Activated CD4-positive, alpha-beta T cell treated with anti-CD3 and anti-CD28 coated beads, Interleukin-2, amount 10 ng/mL, durations not matched to agents 7 days and 5 days (primary cell): Measurements from ENCODE around the gene PPFIA2. TPM values are rescaled to one million over a fixed set of nuclear protein-coding genes. Genes with fewer than 3 reads are reported as not detected.

ENCODE experiments used
- CTCF ChIA-PET: fragments of 350-600 bp; sonication (Branson Sonifier 250); formaldehyde crosslinking; loops from one replicate; lab custom pipeline; 2021; ENCODE audit warnings: antibody characterized with exemption; lab: Charles Lee
- POLR2A ChIA-PET: fragments of 350-600 bp; sonication (Branson Sonifier 250); formaldehyde crosslinking; loops from one replicate; lab custom pipeline; 2021; ENCODE audit warnings: antibody characterized with exemption; lab: Charles Lee
- DNase-seq: peaks from one replicate; pipeline ENCODE4 v3.0.0-alpha.2; 2020
- H3K27ac Mint-ChIP-seq: one replicate; pipeline ENCODE4 v1.8.0; 2021; ENCODE audit warnings: mild to moderate bottlenecking, moderate library complexity, mixed read lengths
- H3K27me3 Mint-ChIP-seq: one replicate; pipeline ENCODE4 v1.8.0; 2021; ENCODE audit warnings: mixed read lengths
- H3K36me3 Mint-ChIP-seq: one replicate; pipeline ENCODE4 v1.8.0; 2021; ENCODE audit warnings: low read depth, mixed read lengths
- H3K4me1 Mint-ChIP-seq: one replicate; pipeline ENCODE4 v1.8.0; 2021; ENCODE audit warnings: mixed read lengths
- H3K4me3 Mint-ChIP-seq: one replicate; pipeline ENCODE4 v1.8.0; 2021; ENCODE audit warnings: mild to moderate bottlenecking, moderate library complexity, mixed read lengths
- H3K9me3 Mint-ChIP-seq: one replicate; pipeline ENCODE4 v1.8.0; 2021; ENCODE audit warnings: mixed read lengths
- total RNA-seq, 2 experiments: library from RNA; stranded (reverse); gene quantifications; one replicate each; pipeline ENCODE4 v1.2.3, GENCODE V29; 2021

The PPFIA2 gene
- total RNA-seq, 2 experiments from 2014 or later: not detected

DNA sequence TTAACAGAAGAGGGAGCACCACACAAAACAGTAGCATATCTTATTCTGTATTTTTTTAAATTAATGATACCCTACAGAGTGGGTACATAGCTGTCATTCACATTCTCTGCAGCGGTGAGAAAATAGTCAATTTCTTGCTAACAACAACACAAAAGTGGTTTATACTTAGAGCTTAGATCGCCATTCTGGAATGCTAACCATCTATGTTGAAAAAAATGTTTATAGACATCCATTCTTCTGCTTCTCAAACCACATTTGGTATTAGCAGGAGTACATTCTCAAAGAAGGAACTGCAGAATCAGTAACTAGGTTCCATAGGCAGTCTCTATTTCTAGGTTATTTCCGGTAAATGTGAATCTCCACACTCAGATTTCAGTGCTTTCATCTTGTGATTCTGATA is 185.9 kb downstream of the PPFIA2 start:
- H3K36me3 Mint-ChIP-seq: no peaks in the 10 kb centered on the region
- H3K27me3 Mint-ChIP-seq: no peaks in the 10 kb centered on the region
- CTCF ChIA-PET: no interaction called here
- no peak overlapping the region for H3K27ac Mint-ChIP-seq
- no peak overlapping the region for H3K4me3 Mint-ChIP-seq
- no peaks in the 10 kb centered on the region for H3K9me3 Mint-ChIP-seq
- no peaks in the 10 kb centered on the region for H3K4me1 Mint-ChIP-seq
- POLR2A ChIA-PET: no interaction called here
- DNase-seq: no peak

DNA sequence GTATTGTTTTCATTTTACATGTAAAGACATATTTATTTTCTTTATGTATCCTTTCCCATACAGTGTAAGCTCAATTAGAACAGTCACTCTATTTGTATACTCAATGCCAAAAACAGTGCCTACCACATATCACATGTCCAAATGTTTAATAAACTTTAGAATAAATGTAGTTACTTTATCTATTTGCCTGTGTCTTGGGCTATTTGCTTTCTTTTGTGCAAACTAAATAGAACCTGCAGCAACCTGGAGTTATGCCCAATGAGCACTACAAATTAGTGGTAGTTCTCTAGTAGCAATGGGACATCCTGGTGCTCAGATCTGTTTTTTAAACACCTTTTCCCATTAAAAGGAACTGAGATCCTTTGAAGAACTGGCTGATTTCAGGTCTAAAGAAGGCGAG is 186.7 kb downstream of the PPFIA2 start:
- no peaks in the 10 kb centered on the region for H3K4me1 Mint-ChIP-seq
- POLR2A ChIA-PET: no interaction called here
- no peaks in the 10 kb centered on the region for H3K36me3 Mint-ChIP-seq
- no peak overlapping the region for H3K27ac Mint-ChIP-seq
- no peaks in the 10 kb centered on the region for H3K9me3 Mint-ChIP-seq
- no peaks in the 10 kb centered on the region for H3K27me3 Mint-ChIP-seq
- CTCF ChIA-PET: no interaction called here
- no peak for DNase-seq
- H3K4me3 Mint-ChIP-seq: no peak overlapping the region

- no peaks in the 10 kb centered on the region for H3K27me3 Mint-ChIP-seq
- CTCF ChIA-PET: no interaction called here
- no peaks in the 10 kb centered on the region for H3K9me3 Mint-ChIP-seq
Observed at GRCh38 chr12:81570234-81570633, 188.9 kb downstream of the PPFIA2 start.

GRCh38 chr12:81564237-81564636 is 194.9 kb downstream of the PPFIA2 start:
- no peaks in the 10 kb centered on the region for H3K27me3 Mint-ChIP-seq
- no peak for DNase-seq
- H3K36me3 Mint-ChIP-seq: no peaks in the 10 kb centered on the region
- POLR2A ChIA-PET: no interaction called here
- H3K27ac Mint-ChIP-seq: no peak overlapping the region
- no peaks in the 10 kb centered on the region for H3K4me1 Mint-ChIP-seq
- H3K4me3 Mint-ChIP-seq: no peak overlapping the region
- H3K9me3 Mint-ChIP-seq: no peaks in the 10 kb centered on the region
- CTCF ChIA-PET: no interaction called here

More at GRCh38 chr12:81570234-81570633, 188.9 kb downstream of the PPFIA2 start:
- no peak overlapping the region for H3K4me3 Mint-ChIP-seq
- H3K36me3 Mint-ChIP-seq: no peaks in the 10 kb centered on the region
- H3K4me1 Mint-ChIP-seq: no peaks in the 10 kb centered on the region
- DNase-seq: no peak
- POLR2A ChIA-PET: no interaction called here
- H3K27ac Mint-ChIP-seq: no peak overlapping the region

GRCh38 chr12:81558031-81558430 is 201.1 kb downstream of the PPFIA2 start:
- CTCF ChIA-PET: no interaction called here
- Mint-ChIP-seq H3K4me3 (no peak overlapping the region), H3K4me1 (no peaks in the 10 kb centered on the region), H3K27ac (no peak overlapping the region), H3K9me3 (no peaks in the 10 kb centered on the region), H3K36me3 (no peaks in the 10 kb centered on the region), H3K27me3 (no peaks in the 10 kb centered on the region)
- POLR2A ChIA-PET: no interaction called here
- DNase-seq: no peak

- Mint-ChIP-seq H3K4me3 (no peak overlapping the region), H3K36me3 (no peaks in the 10 kb centered on the region), H3K27me3 (no peaks in the 10 kb centered on the region), H3K9me3 (no peaks in the 10 kb centered on the region), H3K27ac (no peak overlapping the region), H3K4me1 (no peaks in the 10 kb centered on the region)
- DNase-seq: no peak
- CTCF ChIA-PET: no interaction called here
- POLR2A ChIA-PET: no interaction called here
Observed at GRCh38 chr12:81546811-81547210, 212.3 kb downstream of the PPFIA2 start.

DNA sequence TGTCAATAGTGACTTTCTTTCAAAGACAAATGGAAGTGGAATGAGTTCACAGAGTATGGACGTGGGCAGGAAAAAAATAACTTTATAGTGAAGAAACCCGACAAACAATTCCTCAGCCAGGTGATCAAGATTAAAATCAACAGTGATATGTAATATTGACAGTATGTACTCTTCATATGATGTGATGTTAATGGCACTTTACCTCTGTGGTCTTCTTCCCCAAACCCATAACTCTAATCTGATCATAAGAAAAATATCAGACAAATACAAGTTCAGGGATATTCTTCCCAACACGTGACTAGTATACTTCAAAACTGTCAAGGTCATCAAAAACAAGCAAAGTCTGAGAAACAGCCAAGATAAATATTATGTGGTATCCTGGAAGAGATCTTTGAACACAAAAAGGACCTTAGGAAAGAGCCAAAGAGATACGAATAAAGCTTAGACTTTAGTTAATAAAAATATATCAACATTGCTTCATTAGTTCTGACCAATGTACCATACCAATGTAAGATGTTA is 215.5 kb downstream of the PPFIA2 start:
- H3K27me3 Mint-ChIP-seq: no peaks in the 10 kb centered on the region
- DNase-seq: no peak
- POLR2A ChIA-PET: no interaction called here
- H3K4me1 Mint-ChIP-seq: no peaks in the 10 kb centered on the region
- no peak overlapping the region for H3K4me3 Mint-ChIP-seq
- CTCF ChIA-PET: no interaction called here
- H3K9me3 Mint-ChIP-seq: no peaks in the 10 kb centered on the region
- no peaks in the 10 kb centered on the region for H3K36me3 Mint-ChIP-seq
- no peak overlapping the region for H3K27ac Mint-ChIP-seq

GRCh38 chr12:81542065-81543010 is 216.8 kb downstream of the PPFIA2 start:
- Mint-ChIP-seq H3K36me3 (no peaks in the 10 kb centered on the region), H3K27ac (no peak overlapping the region), H3K9me3 (no peaks in the 10 kb centered on the region), H3K4me3 (no peak overlapping the region), H3K4me1 (no peaks in the 10 kb centered on the region), H3K27me3 (no peaks in the 10 kb centered on the region)
- CTCF ChIA-PET: interaction anchor here (0.6 kb wide), 1 partner anchor 537 kb away, joined by 5 read pairs; no protein-coding TSS in a partner anchor
- POLR2A ChIA-PET: no interaction called here
- DNase-seq: no peak

DNA sequence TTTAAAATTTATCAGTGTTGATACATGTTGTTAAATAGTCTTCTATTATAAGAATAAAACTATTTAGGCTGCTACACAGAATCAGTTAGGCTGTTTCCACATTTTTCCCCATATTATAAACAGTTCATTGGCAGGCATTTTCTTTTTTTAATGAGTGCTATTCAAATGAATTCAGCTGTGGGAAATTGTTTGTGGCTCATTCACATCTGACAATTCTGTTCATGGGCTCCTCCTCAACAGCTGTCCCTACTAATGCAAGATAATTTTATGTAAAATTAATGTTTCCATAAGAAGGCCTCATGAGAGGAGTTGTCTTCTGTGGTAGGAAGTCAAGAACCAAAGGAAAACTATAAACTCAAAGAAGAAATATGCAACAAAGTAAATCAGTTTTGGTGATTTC is 218.0 kb downstream of the PPFIA2 start:
- Mint-ChIP-seq H3K36me3 (no peaks in the 10 kb centered on the region), H3K4me3 (no peak overlapping the region), H3K9me3 (no peaks in the 10 kb centered on the region), H3K27ac (no peak overlapping the region), H3K27me3 (no peaks in the 10 kb centered on the region), H3K4me1 (no peaks in the 10 kb centered on the region)
- no peak for DNase-seq
- CTCF ChIA-PET: no interaction called here
- POLR2A ChIA-PET: no interaction called here

DNA sequence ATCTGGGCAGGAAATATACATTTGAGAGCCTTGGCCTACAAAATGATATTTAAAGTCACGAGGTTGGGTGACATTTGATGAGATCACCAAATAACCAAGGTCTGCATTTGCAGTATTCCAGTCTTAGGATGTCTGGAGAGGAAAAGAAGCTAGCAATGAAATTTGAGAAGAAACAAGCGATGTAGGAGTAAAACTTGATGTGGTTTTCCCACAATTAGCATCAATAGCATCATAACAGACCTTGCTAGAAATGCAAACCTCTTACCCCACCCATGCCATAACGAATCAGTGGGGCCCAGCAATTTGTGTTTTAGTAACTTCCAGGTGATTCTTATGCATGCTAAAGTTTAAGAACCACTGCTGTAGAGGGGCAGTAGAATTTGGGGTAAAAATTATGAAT is 219.9 kb downstream of the PPFIA2 start:
- DNase-seq: no peak
- H3K9me3 Mint-ChIP-seq: no peaks in the 10 kb centered on the region
- H3K27me3 Mint-ChIP-seq: no peaks in the 10 kb centered on the region
- H3K4me1 Mint-ChIP-seq: no peaks in the 10 kb centered on the region
- POLR2A ChIA-PET: no interaction called here
- CTCF ChIA-PET: no interaction called here
- no peak overlapping the region for H3K4me3 Mint-ChIP-seq
- H3K27ac Mint-ChIP-seq: no peak overlapping the region
- H3K36me3 Mint-ChIP-seq: no peaks in the 10 kb centered on the region

DNA sequence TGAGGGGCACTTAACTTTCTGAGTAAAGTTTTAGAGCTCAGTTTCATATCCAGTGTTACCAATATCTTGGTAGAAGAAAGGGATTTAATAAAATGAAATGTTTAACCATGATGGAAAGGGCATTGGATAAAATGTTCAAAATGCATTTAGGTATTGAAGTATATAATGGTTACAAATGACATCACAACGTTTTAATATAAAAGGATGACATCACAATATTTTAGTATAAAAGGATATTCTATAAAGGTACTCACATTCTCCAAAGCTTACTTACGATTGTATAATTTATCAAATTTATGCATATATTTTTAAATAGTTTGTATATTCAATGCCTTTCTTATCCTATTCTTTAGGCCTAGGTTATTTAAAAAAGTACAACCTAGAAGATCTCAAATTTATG is 226.1 kb downstream of the PPFIA2 start:
- no peak for DNase-seq
- H3K27ac Mint-ChIP-seq: no peak overlapping the region
- POLR2A ChIA-PET: no interaction called here
- no peak overlapping the region for H3K4me3 Mint-ChIP-seq
- no peaks in the 10 kb centered on the region for H3K9me3 Mint-ChIP-seq
- CTCF ChIA-PET: no interaction called here
- H3K27me3 Mint-ChIP-seq: no peaks in the 10 kb centered on the region
- H3K4me1 Mint-ChIP-seq: no peaks in the 10 kb centered on the region
- H3K36me3 Mint-ChIP-seq: no peaks in the 10 kb centered on the region

DNA sequence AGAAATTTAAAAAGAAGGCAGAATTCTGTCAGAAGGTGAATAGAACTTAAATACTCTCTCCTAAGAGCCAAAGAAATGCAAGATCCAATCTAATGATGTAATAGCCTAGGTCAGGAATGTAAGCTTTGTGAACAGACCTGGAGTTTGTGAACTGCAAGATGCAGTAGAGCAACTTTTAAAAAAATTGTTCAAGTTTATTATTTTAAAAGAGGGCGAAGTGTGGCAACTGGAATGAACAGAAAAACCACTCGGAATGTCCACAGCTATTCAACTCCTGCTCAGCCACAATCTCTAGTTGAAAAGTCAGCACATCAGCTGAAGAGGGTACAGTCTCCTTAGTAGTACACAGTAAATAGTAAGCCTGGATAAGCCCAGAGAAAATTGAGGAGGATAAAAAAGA is 228.8 kb downstream of the PPFIA2 start:
- no peaks in the 10 kb centered on the region for H3K4me1 Mint-ChIP-seq
- H3K27ac Mint-ChIP-seq: no peak overlapping the region
- no peaks in the 10 kb centered on the region for H3K36me3 Mint-ChIP-seq
- ChIA-PET POLR2A (no interaction called here), CTCF (no interaction called here)
- H3K4me3 Mint-ChIP-seq: no peak overlapping the region
- DNase-seq: no peak
- no peaks in the 10 kb centered on the region for H3K27me3 Mint-ChIP-seq
- no peaks in the 10 kb centered on the region for H3K9me3 Mint-ChIP-seq

DNA sequence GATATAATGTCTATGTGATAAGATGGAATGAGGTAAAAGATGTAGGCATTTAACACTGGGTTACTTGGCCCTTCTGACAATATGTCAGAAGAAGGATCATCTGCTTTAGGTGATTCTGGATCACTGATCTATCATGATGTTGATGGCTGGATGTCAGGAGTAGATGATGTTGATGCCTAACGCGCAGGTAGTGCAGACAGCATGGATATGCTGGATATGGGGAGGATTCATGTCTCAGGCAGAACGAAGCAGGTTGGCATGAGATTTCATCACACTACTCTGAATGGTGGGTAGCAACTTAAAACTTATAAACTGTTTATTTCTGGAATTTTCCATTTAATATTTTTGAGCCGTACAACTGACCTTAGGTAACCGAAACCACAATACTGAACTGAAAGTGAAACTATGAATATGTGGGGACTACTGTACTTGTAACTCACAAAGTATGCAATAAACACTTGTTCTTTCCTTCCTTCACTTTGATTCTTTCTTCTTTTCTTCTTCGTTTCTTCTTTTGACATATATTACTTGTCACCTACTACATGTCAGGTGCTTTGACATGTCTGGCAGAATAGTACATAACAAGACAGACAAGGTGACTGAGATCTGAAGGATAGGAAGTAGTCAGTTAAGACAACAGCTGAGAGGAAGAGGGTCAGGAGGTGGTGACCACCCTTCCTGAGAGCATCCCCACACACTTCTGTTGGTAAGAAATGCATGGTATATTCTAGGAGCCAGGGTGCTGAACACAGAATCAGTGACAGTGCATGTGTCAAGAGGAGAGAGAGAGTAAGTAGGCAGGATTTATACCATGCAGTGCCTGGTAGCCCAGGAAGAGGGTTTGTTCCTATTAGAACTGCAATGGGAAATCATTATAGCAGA is 238.8 kb downstream of the PPFIA2 start:
- H3K36me3 Mint-ChIP-seq: no peaks in the 10 kb centered on the region
- peak overlapping the region; percentile 17 for H3K4me3 Mint-ChIP-seq
- ChIA-PET POLR2A (no interaction called here), CTCF (no interaction called here)
- H3K27me3 Mint-ChIP-seq: no peaks in the 10 kb centered on the region
- H3K4me1 Mint-ChIP-seq: peaks cover 5% of the 10 kb centered on the region
- H3K9me3 Mint-ChIP-seq: no peaks in the 10 kb centered on the region
- DNase-seq: no peak
- no peak overlapping the region for H3K27ac Mint-ChIP-seq
